ENCODE results near the gene TGFB2.

TGFB2 gene

GRCh38 chr1:218357893-218358232, 12.7 kb downstream of the TGFB2 start:
- Histone ChIP-seq H3K4me3 (ENCODE audit: low read depth, low read length) (no peak overlapping the region), H3K36me3 (no peaks in the 10 kb centered on the region), H3K4me1 (no peaks in the 10 kb centered on the region), H3K9me3 (no peaks in the 10 kb centered on the region), H3K27me3 (no peaks in the 10 kb centered on the region)
- DNase-seq: no peak
- TF ChIP-seq CTCF (IDR thresholded peaks at IDR 0.05; ENCODE audit: low read depth, low read length): no peak

DNA sequence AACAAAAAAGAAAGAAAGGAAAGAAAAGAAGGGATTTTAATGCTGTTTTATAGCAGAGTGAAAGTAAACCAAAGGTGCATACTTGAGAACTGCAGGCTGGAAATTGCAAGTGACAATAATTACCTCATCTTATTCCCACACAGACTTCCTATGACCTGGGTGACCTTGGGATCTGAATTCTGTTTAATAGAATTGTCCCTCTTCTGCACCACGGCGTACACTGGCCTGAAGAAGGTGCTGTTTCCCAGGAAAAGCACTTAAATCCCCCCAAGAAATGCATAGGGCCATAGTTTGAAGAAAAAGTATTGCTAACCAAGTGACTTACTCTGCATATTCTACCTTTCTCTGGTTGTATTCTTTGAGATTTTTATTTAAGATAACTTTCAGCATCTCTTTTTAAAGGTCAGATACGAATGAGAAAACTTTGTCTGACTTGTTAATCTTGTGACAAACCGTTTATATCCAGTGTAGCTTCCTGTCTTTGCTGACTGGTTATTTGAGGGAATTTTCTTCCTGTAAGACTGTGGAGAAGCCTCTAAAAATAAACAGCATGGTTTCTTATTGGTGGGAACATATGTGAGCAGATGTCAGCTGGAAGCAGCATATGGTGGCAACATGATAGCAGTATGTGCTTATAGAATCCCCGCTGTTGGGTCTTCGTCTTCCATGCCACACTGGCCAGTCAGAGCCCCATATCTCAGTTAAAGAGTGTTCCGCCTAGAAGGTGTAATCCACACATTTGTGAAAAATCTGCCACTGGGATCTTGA, 16.3 kb downstream of the TGFB2 start:
- Histone ChIP-seq H3K36me3 (no peaks in the 10 kb centered on the region), H3K9me3 (no peaks in the 10 kb centered on the region; the same call in 1 of the 2 replicates), H3K27me3 (no peaks in the 10 kb centered on the region), H3K4me1 (no peaks in the 10 kb centered on the region), H3K4me3 (ENCODE audit: low read depth, low read length) (no peak overlapping the region)
- TF ChIP-seq CTCF (IDR thresholded peaks at IDR 0.05; ENCODE audit: low read depth, low read length): peak; percentile 61
- DNase-seq: peak; percentile 19

- no peaks in the 10 kb centered on the region for H3K4me1 ChIP-seq
- H3K36me3 ChIP-seq: no peaks in the 10 kb centered on the region
- DNase-seq: no peak
- H3K4me3 ChIP-seq (ENCODE audit: low read depth, low read length): no peak overlapping the region
- H3K27me3 ChIP-seq: no peaks in the 10 kb centered on the region
- TF ChIP-seq CTCF (IDR thresholded peaks at IDR 0.05; ENCODE audit: low read depth, low read length): no peak
- H3K9me3 ChIP-seq: no peaks in the 10 kb centered on the region; the same call in 1 of the 2 replicates
These were observed 17.4 kb downstream of the TGFB2 start for GRCh38 chr1:218362418-218363076.

DNA sequence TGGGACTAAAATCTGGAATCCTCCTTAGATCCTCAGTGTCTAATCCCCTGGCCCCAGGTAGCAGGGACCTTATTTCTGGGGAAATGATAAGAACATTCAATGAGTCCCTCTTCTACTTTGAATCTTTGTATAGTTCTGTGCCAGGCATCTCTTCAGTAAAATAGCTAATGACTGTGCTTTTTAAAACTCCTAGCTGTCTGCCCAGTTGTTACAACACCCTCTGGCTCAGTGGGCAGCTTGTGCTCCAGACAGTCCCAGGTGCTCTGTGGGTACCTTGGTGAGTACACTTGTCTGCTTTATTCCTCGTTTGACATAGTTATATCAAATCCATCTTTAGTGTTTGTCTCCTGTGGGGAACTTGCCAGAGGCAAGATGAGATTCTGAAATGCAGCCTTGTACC, 18.0 kb downstream of the TGFB2 start:
- no peaks in the 10 kb centered on the region; the same call in 1 of the 2 replicates for H3K9me3 ChIP-seq
- no peaks in the 10 kb centered on the region for H3K36me3 ChIP-seq
- H3K4me1 ChIP-seq: no peaks in the 10 kb centered on the region
- no peaks in the 10 kb centered on the region for H3K27me3 ChIP-seq
- DNase-seq: no peak
- no peak for TF ChIP-seq CTCF (IDR thresholded peaks at IDR 0.05; ENCODE audit: low read depth, low read length)
- no peak overlapping the region for H3K4me3 ChIP-seq (ENCODE audit: low read depth, low read length)

- Histone ChIP-seq H3K4me3 (ENCODE audit: low read depth, low read length) (no peak overlapping the region), H3K36me3 (no peaks in the 10 kb centered on the region), H3K27me3 (no peaks in the 10 kb centered on the region), H3K4me1 (no peaks in the 10 kb centered on the region), H3K9me3 (no peaks in the 10 kb centered on the region; the same call in 1 of the 2 replicates)
- TF ChIP-seq CTCF (IDR thresholded peaks at IDR 0.05; ENCODE audit: low read depth, low read length): no peak
- DNase-seq: no peak
These were observed 19.0 kb downstream of the TGFB2 start for GRCh38 chr1:218364028-218364710.
